ENCODE results near the gene PBX3.
A peak's percentile ranks its signal among the peaks of the same experiment; 100 is the strongest.

PBX3 gene

DNA sequence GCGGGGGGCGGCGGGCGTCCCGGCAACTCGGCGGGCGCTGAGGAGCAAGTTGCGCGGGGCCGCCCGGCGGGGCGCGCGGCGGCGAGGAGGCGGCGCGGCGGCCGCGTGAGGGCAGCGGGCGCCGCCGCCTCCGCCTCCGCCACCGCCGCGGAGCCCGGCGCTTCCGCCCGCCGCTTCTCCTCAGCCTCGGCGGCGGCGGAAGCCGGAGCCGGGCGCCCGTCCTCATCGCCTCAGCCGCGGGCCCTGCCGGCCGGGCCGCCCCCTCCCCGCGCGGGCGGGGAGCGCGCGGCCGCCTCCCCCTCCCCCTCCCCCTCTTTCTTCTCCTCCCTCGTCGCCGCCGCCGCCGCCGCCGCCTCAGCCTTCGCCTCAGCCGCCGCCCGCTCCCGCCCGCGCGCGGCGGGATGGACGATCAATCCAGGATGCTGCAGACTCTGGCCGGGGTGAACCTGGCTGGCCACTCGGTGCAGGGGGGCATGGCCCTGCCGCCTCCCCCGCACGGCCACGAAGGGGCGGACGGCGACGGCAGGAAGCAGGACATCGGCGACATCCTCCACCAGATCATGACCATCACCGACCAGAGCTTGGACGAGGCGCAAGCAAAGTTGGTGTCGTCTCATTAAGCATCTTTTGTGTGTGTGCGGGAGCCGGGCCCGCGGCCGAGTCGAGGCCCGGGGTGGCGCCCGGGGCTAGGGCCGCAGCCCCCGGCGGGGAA, at the start of gene PBX3:
Gene PBX3, plus strand, starts transcription at position 321 of the 712 bp plus-strand sequence.
- peak; percentile 66 for DNase-seq

DNA sequence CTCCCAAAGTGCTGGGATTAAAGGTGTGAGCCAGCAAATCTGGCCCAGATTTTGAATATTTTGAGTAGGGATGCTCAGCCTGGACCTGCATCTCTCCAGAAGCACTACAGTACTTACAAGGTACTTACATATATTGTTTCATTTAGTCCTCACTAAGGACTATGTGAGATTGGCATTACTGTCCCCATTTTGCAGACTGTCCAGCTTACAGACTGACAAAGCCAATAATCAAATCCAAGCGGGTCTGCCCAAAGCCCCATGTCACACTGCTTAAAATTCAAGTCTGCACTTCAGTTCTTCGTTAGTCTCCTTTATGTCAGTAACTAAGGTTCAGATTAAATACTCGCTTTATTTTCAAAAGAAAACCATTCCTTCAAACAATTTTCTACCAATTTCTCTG, 47.3 kb upstream of the PBX3 start:
- DNase-seq, result no peak

DNA sequence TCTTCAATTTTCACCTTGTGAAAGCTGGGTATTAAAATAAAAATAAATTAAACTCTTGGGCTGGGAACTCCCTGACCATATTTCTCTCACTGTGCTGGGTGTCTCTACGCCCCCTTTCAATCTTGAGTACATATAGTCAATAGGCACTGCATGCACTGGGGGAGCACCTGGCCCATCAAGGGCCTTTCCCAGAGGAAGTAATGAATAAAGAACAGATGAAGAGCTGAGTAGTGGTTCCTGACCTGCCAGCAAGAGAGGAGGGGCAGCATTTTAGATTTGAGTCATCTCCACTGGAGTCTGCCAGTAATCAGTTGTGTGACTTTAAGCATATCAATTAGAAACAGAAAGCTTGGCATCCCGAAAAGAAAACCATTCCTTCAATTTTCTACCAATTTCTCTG, 46.4 kb upstream of the PBX3 start:
- no peak for DNase-seq

DNA sequence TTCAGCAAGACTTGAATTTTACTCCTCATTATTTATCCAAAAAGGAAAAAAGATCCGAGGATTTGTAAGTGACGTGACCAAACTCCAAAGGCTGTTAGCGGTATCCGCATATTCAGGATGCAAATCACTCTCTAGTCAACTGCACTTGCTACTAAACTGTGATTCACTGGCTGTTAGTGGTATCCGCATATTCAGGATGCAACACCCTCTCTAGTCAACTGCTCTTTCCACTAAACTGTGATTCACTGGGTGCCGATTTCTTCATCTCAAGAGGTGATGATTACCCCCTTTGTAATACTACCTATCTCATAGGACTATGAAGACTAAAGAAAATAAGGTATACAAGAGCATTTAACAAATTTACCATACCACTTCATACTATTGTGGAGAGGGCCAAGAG, 45.8 kb upstream of the PBX3 start:
- DNase-seq, result no peak

DNA sequence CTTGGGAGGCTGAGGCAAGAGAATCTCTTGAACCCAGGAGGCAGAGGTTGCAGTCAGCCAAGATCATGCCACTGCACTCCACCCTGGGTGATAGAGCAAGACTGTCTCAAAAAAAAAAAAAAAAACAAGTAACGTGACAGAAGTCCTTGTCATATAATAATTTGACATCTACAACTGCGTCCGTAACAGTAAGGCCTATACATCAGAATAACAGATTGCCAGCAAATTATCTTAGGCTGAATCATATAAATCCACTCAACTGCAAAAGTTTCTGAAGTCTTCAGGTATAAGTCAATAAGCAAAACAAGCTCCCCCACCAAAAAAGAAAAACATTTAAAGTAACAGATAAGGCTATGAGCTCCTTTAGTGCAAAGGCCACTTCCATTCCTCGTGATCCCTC, 43.5 kb upstream of the PBX3 start:
- DNase-seq, result no peak

DNA sequence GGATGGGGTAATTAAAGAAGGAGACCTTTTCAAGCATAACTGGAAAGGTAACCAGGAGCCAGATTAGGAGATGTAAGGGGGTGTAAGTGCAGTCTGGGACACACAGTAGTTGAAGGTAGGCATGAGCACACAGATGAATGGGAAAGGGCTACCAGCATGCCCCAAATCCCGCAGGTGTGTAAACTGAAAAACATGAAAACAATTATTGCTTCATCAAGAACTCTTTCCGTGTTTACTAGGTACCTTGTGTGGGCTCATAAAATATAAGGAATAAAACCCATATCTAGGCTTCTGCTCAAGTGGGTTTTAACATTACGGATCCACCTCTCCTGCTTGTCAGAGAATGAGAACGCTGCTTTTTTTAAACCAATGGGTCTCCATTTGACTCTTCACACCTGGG, 41.3 kb upstream of the PBX3 start:
- no peak for DNase-seq

DNA sequence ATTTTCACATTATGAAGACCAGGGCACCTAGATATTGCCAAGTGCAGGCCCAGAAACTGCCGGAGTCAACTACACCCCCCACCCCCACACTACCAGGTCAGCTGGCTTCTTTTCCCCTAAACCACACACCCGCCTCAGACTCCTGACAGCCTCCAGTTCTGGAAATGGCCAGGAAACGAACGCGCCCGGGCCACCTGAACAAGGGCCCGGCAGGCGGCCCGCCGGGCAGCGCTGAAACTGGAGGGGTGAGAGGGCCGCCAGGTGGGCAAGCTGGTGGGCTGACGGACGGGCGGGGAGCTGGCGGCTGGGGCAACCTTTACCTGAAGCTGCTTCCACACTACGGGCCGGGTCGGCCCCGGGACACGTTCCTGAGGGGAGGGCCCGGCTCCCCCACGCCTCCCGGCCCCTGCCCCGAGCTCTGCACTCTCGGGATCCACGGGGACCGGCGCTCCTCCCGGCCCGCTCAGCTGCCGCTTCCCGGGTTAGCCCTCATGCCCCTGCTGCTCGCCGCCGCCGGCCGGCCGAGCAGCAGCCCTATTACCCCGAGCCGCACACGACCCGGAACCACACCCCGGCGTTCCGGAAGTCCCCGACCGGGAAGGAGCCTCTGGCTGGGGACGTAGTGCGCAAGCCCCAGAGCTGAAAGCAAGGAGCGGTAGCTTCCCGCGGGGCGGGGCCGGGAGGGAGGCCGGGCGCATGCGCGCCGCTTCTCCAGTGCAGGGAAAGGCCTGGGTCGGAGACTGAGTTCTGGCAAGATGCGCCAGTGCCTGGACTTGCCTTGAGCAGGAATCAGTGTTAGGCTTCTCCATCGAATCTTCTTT, 40.3 kb upstream of the PBX3 start, which contains the start of gene MAPKAP1:
Gene MAPKAP1, minus strand, starts transcription at position 558 of the 821 bp plus-strand sequence. CDS start 34,634 bp downstream, outside the sequence.
- peak; percentile 99 for DNase-seq

DNA sequence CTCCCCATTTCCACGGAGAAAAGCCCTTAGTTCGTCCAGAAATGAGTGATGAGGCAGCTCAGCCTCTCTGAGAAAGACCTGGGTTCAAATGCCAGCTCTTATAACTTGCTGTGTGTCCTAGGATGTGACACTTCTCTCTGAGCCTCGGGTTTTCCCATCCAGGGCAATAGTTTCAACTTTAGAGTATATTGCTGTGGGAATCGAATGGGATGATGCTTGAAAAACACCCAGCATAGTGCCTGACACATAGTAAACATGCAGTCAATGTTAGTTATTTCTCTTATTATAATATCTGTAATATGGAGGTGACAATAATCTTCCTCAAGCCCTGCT, 39.7 kb upstream of the PBX3 start:
- no peak for DNase-seq

DNA sequence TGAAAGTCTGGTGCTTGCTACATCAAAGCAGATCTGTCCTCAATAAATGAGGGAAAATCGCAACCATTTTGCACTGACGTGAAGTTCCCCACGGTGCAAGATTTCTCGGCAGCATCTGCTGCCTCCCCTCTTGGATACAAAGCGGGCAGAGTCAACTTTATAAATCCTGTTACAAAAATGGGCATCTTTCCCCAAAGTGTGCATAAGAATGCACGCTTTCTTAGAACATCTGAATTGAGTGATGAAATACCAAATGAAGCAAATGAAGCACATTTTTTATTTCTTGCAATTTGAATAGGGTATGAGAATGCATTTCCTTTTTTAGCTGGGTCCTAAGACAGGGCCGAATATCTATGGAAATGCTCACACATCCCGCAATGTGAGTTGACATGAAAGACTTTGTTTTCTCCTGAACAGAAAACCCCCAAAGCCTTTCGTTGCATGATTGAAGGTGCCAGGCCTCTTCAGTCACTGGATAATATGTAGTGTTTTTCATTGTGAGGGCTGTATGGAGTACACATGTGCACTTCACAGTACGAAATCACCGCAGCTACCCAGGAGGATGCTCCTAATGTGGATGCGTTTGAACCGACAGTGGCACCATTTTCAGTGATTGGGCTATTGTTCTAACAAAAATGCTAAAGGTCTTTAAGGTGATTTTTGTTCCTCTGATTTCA, 20.6 kb upstream of the PBX3 start:
- no peak for DNase-seq

DNA sequence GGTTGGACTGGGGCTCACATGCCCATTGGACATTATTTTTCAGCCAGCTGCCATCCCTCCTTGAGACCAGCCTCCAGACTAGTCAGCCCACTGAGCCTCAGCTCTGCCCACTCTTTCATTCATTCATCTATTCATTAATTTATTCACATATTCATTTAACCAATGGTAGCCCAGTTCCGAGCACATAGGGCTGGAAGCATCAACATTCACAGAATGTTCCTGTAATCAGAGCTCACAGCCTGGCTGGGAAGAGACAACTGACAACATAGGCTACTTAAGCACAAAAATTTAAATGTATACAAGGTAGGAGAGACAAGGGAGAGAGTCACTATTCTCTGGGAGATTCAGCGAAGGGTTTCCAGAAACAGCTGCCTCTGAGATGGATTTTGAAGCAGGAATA, 17.0 kb upstream of the PBX3 start:
- no peak for DNase-seq

DNA sequence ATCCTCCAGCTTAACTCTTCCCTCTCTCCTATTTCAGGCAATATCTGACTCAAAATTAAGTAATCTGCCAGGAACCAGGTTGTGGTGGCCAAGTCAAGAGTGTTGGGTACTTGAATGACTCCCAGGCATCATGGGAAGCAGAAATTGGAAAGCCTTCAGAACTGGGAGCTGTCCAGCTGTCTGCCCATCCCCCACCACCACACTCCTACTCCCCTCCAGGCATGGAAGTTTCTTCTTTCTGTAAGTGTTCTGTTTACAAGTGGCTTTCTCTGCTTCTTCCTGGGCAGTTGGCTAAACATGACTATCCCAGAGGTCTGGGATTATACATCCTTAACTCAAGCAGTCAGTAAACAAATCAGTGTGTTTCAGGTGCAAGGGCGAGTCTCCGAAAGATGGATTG, 14.6 kb upstream of the PBX3 start:
- peak; percentile 84 for DNase-seq

DNA sequence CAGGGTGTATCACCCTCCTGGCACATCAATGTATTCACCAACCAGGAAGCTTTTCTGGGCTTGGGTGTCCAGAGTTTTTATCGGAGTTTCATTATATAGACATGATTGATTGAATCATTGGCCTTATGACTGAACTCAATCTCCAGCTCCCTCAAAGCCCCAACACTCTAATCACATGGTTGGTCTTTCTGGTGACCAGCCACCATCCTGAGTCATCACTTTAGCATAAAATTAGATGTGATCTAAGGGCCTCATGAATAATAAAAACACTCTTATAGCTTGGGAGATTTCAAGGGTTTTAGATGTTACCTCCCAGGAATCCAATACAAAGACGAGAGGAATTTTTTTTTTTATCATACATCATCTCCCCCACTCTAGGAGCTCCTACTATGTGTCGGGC, 7.7 kb upstream of the PBX3 start:
- DNase-seq, result no peak

DNA sequence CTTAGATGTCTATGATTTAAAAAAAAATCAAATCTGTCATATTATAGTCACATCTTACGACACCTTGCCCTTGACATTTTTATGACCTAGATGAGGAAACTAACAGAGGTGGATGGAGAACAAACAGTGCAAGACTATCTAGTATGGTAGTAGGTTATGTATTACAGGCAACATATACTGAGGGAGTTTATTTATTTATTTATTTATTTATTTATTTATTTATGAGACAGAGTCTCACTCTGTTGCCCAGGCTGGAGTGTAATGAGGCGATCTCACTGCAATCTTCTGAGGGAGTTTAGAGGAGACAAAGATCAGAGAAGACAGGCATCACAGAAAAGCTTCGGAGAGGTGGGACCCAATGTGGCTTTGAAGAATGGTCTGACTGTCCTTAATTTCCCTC, 4.5 kb upstream of the PBX3 start:
- no peak for DNase-seq

DNA sequence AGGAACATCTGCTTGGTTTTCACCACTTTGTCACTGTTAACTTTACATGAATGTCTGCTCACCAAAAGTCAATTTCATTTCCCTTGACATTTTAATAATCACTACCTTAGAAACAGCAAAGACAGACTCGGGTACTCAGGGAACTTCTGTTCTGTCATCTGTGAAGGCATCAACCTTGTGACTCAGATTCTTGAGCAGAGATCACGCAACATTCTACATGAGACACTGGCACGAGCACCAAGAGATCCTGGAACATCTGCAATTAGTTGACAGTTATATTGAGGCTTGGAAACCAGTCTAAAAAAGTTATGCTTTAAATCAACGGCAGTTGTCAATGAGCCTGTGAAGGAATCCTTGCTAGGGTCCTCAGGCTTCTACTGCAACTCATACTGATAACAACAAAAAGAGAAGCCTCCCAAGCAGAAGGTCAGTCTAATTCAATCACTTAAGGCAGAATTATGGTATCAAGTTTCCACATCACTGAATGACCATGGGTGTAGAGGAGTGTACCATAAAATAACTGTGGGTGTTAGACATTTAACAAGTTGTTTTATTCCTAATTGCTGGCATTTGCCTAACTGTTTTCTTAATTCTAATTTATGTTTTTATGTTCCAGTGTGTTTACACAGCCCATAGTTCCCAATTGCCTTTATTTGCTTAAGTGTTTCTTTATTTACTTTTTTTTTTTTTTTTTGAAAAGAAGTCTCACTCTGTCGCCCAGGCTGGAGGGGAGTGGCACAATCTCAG, 3.3 kb upstream of the PBX3 start:
- DNase-seq, result no peak

DNA sequence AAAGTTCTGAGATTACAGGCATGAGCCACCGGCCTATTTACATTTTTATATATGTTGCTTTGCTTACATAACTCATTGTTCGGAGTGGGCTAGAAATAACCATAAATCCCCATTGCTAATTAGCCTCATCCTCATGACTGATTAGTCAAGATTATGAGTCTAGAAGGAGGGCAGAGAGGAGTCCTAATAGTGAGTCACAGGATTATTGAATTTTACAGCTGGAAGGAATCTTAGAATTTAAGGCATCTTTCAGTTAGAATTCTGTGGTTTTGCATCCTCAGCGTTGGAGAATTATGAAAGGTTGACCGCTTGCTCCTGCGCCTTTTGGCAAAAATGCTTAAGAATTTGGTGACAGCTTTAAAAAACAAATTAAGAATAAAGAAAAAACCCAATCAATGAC, 2.6 kb upstream of the PBX3 start:
- DNase-seq, result no peak

DNA sequence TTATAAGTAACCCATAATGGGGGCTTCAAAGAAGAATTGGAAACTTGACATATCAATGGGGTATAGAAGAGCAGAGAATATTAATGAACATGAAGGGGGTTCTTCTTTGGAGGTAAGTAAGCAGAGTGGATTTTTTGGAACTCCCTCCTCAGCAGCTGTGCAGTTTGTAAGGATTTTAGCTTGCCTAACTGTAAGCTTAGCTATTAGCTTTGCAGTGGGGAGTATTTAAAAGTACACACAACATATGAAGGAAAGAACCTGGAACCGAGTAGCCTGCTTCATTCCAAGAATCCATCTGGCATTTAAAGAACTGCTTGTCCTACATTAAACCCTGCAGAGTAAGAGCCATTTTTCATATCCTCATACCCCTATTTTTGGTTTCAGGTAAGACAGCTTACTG, 2.2 kb upstream of the PBX3 start:
- no peak for DNase-seq

DNA sequence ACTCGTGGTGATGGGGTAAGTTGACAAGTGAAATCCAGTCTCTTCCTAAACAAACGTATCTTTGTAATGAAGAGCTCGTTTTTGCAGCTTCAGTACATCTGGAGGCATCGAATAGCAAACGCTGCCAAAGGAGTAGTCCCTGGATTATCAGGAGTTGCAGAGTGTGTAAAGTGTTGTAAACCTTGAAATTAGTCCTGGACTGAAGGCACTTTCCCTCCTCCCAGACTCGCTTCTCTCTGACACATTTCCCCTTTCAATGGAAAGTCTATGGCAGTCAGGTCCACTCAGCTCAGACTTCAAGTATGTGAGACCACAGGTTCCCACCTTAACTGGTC, 1.5 kb upstream of the PBX3 start:
- DNase-seq, result no peak

DNA sequence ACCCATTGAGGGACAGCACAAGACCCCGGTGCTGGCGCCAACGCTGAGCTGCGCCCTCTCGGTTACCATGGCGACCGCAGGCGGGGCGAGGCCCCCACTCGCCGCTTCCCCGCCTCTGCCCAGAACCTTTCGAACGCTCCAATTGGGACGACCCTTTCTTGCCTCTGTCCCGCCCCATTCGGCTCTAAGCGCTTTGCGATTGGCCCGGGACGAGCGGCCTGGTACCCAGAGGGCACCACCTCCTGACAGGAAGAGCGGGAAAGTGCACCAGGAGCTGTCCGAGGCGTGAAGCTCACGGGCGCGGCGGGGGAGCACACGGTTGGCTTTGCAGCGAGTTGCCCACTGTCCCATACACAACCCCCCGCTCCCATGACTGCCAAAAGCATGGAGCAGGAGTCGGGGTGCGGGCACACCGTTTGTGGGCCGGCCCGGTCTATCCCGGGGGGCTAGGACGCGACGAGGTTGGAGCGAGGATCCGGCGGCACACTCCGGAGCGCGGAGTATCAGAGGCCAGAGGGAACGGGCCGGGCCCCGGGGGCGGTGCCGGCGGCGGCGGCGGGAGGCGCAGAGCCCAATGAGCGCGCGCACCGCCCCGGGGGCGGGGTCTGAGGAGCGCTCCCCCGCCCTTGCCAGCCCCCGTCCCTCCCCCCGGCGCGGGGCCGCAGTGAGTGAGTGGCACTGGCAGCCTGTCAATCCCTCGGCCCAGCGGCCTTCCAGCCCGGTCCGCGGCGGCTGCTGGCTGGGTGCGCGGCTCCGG, 978 bp upstream of the PBX3 start:
- peak; percentile 99 for DNase-seq

DNA sequence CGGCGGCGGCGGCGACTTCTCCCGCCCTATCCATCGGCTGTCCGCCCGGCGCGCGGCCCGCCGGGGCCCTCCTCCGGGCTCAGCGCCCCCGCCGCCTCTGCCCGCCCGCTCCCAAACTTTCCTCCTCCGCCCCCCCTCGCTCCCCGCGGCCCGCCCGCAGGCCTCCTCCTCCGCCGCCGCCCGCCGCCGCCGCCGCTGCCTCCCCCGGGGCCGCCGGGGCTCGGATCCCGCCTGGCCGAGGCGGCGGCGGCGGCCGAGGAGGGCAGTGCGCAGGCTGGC, 460 bp upstream of the PBX3 start:
- DNase-seq, result no peak

DNA sequence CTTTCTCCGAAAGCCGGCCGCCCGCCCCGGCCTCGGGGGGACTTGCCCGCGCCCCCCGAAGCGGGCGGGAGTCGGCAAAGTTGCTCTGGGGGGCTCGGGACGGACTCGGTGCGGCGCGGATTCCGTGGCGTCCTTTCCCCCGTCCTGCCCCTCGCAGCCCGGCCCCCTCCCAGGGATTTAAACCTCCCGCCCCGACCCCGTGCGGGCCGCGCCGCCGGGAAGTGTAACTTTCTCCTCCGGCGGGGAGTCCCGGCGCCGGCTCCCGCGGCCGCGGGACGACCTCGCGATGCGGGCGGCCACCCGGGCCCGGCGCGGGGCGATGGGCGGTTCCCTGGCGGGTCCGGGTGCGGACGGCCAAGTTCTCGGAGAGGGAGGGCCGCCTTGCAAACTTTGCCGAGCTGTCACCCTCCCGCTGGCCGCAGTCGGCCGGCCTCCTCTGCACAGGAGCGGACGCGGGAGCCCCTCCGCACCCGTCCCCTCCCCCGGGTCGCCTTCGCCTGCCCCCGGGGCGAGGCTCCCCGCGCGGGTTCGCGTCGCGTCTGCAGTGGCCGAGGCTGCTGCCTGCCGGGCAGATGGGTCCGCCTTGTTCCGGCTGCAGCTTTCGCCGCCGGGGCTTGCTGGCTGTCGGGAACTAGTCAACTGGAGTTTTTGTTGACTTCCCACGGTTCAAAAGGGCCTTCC, 732 bp downstream of the PBX3 start:
- DNase-seq, result peak; percentile 58

DNA sequence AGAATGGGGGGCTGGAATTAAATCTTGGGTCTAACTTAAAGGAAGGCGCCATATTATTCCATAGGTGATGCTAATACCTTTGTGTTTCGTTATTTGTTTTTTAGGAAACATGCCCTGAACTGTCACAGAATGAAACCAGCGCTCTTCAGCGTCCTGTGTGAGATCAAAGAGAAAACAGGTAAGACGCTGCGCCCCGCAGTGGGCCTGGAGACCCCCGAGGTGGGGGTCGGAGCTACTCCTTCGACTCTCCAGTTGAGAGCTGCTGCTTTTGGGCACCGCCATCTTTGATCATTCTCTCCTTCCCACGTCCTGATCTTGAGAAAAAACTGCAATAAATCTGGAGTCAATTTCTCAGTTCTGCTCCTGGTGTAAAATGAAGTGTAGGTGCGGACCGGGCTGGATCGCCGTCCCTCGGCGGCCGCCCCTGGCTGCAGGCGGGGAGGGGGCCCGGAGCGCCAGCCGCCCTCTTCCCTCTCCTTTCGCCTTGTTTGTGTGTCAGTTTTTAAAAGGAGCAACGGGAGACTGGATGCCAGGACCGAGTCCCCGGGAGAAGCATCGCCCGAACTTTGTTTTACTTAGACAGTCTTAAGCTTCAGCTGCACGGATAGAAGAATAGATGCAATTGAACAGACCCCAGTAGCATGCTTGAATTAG, 1.4 kb downstream of the PBX3 start:
- DNase-seq, result peak; percentile 56

Measured in islet precursor cell (in vitro differentiated cells).